ENCODE data around the gene UNK. TPM values are rescaled to one million over a fixed set of nuclear protein-coding genes. Genes with fewer than 3 reads are reported as not detected.

The UNK gene
- total RNA-seq, 6 experiments from 2014 or later = 5.8 to 29.2 (median 11.1) TPM

DNA sequence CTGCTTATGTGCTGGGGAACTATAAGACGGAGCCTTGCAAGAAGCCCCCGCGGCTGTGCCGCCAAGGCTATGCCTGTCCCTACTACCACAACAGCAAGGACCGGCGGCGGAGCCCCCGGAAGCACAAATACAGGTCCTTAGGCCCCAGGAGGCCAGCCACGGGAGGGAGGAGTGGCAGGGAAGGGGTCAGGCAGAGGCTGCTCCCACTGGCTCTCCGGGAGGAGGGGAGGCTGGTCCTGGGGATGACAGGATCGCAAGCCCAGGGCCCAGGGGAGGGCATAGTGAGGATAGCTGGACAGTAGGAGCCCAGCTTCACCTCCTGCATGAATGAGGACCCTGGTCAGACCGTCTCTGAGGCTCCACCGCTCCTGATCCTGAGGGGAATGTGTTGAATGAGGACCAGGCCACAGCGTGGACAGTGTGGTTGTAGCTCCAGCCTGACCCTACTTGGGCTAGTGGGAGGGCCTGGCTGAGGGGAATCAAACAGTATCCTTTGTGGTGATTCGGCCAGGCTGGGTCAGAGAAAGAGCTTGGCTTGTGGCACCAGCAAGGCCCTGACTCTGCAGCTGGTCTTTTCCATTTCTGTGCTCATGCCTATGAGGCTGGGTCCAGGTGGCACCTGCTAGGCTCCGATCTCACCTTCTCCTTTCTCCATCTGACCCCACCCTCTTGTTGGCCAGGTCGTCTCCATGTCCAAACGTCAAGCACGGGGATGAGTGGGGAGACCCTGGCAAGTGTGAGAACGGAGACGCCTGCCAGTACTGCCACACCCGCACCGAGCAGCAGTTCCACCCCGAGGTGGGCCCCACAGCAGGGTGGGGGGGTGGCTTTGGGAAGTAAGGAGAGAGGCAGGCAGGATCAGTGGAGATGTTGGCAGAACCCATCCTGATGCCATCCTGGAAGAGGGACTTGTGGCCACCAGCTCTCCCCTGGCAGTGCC lies 28.7 kb downstream of the UNK start:
- peaks cover 0 to 14% (median 7%) of the 10 kb centered on the region in 4 donors for H3K4me1 ChIP-seq
- WGBS (ENCODE audit: insufficient coverage, low coverage, low lambda C conversion rate, missing lambda C conversion rate) = 89% methylated on average over 12 of the region's 24 CpGs
- H3K27me3 ChIP-seq = no peaks in the 10 kb centered on the region
- intact Hi-C loops (cut with DNase I) = no loop called here
- no peak overlapping the region for H3K27ac ChIP-seq
- DNase-seq (peak in 2 of 3 donors; percentile 45 to 46), ATAC-seq (no peak)
- no peaks in the 10 kb centered on the region for H3K9me3 ChIP-seq
- H3K36me3 ChIP-seq = peaks cover 0 to 33% (median 14%) of the 10 kb centered on the region in 4 donors
- H3K4me3 ChIP-seq = no peak overlapping the region
- no peak for TF ChIP-seq POLR2A (IDR thresholded peaks at IDR 0.05)
- TF ChIP-seq, protein P1, sequence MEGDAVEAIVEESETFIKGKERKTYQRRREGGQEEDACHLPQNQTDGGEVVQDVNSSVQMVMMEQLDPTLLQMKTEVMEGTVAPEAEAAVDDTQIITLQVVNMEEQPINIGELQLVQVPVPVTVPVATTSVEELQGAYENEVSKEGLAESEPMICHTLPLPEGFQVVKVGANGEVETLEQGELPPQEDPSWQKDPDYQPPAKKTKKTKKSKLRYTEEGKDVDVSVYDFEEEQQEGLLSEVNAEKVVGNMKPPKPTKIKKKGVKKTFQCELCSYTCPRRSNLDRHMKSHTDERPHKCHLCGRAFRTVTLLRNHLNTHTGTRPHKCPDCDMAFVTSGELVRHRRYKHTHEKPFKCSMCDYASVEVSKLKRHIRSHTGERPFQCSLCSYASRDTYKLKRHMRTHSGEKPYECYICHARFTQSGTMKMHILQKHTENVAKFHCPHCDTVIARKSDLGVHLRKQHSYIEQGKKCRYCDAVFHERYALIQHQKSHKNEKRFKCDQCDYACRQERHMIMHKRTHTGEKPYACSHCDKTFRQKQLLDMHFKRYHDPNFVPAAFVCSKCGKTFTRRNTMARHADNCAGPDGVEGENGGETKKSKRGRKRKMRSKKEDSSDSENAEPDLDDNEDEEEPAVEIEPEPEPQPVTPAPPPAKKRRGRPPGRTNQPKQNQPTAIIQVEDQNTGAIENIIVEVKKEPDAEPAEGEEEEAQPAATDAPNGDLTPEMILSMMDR (IDR thresholded peaks at IDR 0.05) = no peak

DNA sequence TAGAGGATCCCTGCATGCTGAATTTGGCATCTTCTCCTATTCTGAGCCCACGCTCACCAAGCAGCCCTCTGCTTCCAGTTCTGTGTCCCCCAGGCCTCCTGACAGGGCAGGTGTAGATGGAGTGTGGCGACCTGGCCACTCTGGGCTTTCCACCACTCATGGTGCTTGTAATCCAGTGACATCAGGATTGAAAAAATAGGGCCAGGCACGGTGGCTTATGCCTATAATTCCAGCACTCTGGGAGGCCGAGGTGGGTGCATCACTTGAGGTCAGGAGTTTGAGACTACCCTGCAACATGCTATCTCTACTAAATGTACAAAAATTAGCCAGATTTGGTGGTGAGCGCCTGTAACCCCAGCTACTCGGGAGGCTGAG lies 29.4 kb downstream of the UNK start:
- intact Hi-C loops (cut with DNase I) = no loop called here
- Histone ChIP-seq H3K4me3 (no peak overlapping the region), H3K9me3 (no peaks in the 10 kb centered on the region), H3K27me3 (no peaks in the 10 kb centered on the region), H3K4me1 (peaks cover 0 to 10% (median 7%) of the 10 kb centered on the region in 4 donors), H3K36me3 (peaks cover 0 to 40% (median 19%) of the 10 kb centered on the region in 4 donors), H3K27ac (no peak overlapping the region)
- WGBS (ENCODE audit: insufficient coverage, low coverage, low lambda C conversion rate, missing lambda C conversion rate) = 94% methylated on average over 2 of the region's 6 CpGs
- no peak for ATAC-seq
- TF ChIP-seq, protein P1 (IDR thresholded peaks at IDR 0.05) = no peak
- TF ChIP-seq POLR2A (IDR thresholded peaks at IDR 0.05) = no peak
- DNase-seq = no peak

DNA sequence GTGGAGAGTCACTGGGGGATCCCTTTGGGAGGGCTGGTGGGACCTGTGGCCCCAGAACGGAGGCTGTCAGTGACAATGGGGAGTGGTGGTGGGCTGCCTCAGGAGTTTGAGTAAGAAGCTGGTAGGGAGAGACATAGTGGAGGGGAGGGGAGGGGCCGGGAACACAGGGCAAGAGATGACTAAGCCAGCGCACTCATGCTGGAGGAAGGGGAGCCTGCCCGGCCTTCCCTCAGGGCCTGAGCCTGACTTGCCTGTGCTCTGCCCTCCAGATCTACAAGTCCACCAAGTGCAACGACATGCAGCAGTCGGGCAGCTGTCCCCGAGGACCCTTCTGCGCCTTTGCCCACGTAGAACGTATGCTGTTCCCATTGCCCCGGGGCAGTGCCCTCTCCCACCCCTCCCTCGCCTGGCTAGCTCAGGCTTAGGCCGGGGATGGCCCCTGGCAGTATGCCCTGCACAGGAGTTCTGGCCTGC lies 30.3 kb downstream of the UNK start:
- no peak for ATAC-seq
- DNase-seq = peak in 2 of 3 donors; percentile 46 to 49

DNA sequence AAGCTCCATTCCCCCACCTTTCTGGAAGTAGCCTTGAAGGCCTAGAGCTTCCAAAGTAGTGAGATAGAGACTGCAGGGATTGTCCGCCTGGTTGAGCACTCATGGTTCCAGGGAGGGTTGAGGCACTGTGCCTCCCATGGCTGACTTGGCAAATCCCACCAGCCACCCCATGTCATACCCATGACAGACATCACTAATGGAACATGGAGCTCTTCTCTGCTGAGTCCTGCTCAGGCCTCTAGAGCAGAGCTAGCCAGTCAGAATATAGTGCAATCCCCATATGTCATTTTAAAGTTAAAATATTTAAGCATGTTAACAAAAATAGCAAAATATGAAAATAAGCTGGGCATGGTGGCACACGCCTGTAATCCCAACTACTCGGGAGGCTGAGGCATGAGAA lies 30.8 kb downstream of the UNK start:
- DNase-seq (no peak), ATAC-seq (no peak)
- WGBS (ENCODE audit: insufficient coverage, low coverage, low lambda C conversion rate, missing lambda C conversion rate) = 93% methylated on average over 2 of the region's 3 CpGs
- H3K36me3 ChIP-seq = peaks cover 0 to 51% (median 25%) of the 10 kb centered on the region in 4 donors
- intact Hi-C loops (cut with DNase I) = no loop called here
- H3K4me3 ChIP-seq = no peak overlapping the region
- no peak overlapping the region for H3K27ac ChIP-seq
- H3K9me3 ChIP-seq = no peaks in the 10 kb centered on the region
- H3K27me3 ChIP-seq = no peaks in the 10 kb centered on the region
- no peaks in the 10 kb centered on the region for H3K4me1 ChIP-seq
- TF ChIP-seq, protein P1 (IDR thresholded peaks at IDR 0.05) = no peak
- no peak for TF ChIP-seq POLR2A (IDR thresholded peaks at IDR 0.05)

More for the DNA sequence above, 30.3 kb downstream of the UNK start:
- Histone ChIP-seq H3K4me1 (peaks cover 0 to 2% (median under 1%) of the 10 kb centered on the region in 4 donors), H3K9me3 (no peaks in the 10 kb centered on the region), H3K36me3 (peaks cover 0 to 48% (median 25%) of the 10 kb centered on the region in 4 donors), H3K4me3 (no peak overlapping the region), H3K27me3 (no peaks in the 10 kb centered on the region), H3K27ac (no peak overlapping the region)
- TF ChIP-seq, protein P1 (IDR thresholded peaks at IDR 0.05) = no peak
- no peak for TF ChIP-seq POLR2A (IDR thresholded peaks at IDR 0.05)
- intact Hi-C loops (cut with DNase I) = no loop called here
- no CpG with 5 or more reads among the region's 13 CpGs for WGBS (ENCODE audit: insufficient coverage, low coverage, low lambda C conversion rate, missing lambda C conversion rate)

Data from right lobe of liver (tissue), 6 donors.